NB4 (cell line): ENCODE data around the gene CDCA7.
A peak's percentile ranks its signal among the peaks of the same experiment; 100 is the strongest.

Experiments used
- DNase-seq: peaks from one replicate; pipeline ENCODE4 v3.0.0; 2010; ENCODE audit warnings: low read depth
- H3K4me3 ChIP-seq: one replicate; pipeline ENCODE4 v1.5.1; 2011; ENCODE audit warnings: mild to moderate bottlenecking, low read depth, low read length, moderate library complexity
- CTCF ChIP-seq: IDR thresholded peaks from one replicate; pipeline ENCODE4 v1.5.1; 2012; ENCODE audit warnings: low read depth, low read length
- MAX ChIP-seq: IDR thresholded peaks from 2 replicates; pipeline ENCODE4 v1.6.1; 2011; ENCODE audit warnings: low read depth, low read length
- MYC ChIP-seq: IDR thresholded peaks from 2 replicates; pipeline ENCODE4 v1.6.1; 2011; ENCODE audit warnings: low read depth, low read length
- POLR2A ChIP-seq: IDR thresholded peaks from 2 replicates; pipeline ENCODE4 v1.6.1; 2011; ENCODE audit warnings: mild to moderate bottlenecking; ENCODE audit not compliant: insufficient read length; ENCODE audit errors: extremely low read depth

CDCA7 gene

GRCh38 chr2:173355866-173356508 is 1.3 kb downstream of the CDCA7 start:
- peak; percentile 29 for DNase-seq
- TF ChIP-seq MYC = peak; percentile 46; the same call in 1 of the 2 replicates
- TF ChIP-seq MAX = peak; percentile 69
- TF ChIP-seq CTCF = no peak
- H3K4me3 ChIP-seq = peak overlapping the region; percentile 85

- peak overlapping the region; percentile 85 for H3K4me3 ChIP-seq
Observed at GRCh38 chr2:173357346-173357745, 2.7 kb downstream of the CDCA7 start.

GRCh38 chr2:173358616-173359015 is 3.9 kb downstream of the CDCA7 start:
- no peak for TF ChIP-seq MAX
- TF ChIP-seq MYC = no peak
- TF ChIP-seq POLR2A = no peak
- no peak for TF ChIP-seq CTCF
- peak overlapping the region; percentile 47 for H3K4me3 ChIP-seq
- peak; percentile 31 for DNase-seq

More at GRCh38 chr2:173357346-173357745, 2.7 kb downstream of the CDCA7 start:
- no peak for TF ChIP-seq MYC
- no peak for TF ChIP-seq MAX
- no peak for TF ChIP-seq POLR2A
- no peak for TF ChIP-seq CTCF
- no peak for DNase-seq

GRCh38 chr2:173359231-173359630 is 4.6 kb downstream of the CDCA7 start:
- DNase-seq = peak; percentile 91
- no peak for TF ChIP-seq MAX
- TF ChIP-seq MYC = peak; percentile 60; the same call in 1 of the 2 replicates
- H3K4me3 ChIP-seq = peak overlapping the region; percentile 47

GRCh38 chr2:173370198-173370597 is 15.5 kb downstream of the CDCA7 start:
- H3K4me3 ChIP-seq = no peak overlapping the region
- no peak for DNase-seq
- no peak for TF ChIP-seq CTCF
- TF ChIP-seq MAX = no peak
- TF ChIP-seq MYC = no peak
- TF ChIP-seq POLR2A = no peak

- no peak overlapping the region for H3K4me3 ChIP-seq
- DNase-seq = no peak
- TF ChIP-seq POLR2A (no peak), MYC (no peak), MAX (no peak), CTCF (no peak)
Observed at GRCh38 chr2:173371023-173371422, 16.4 kb downstream of the CDCA7 start.
